ENCODE measurements around the gene AHNAK2.
A peak's percentile ranks its signal among the peaks of the same experiment; 100 is the strongest.

The AHNAK2 gene

GRCh38 chr14:104968153-104968527, 10.0 kb downstream of the AHNAK2 start:
- Histone ChIP-seq H3K9ac (ENCODE audit: low read depth, low read length) (no peak overlapping the region), H3K4me3 (ENCODE audit: low read length) (peak overlapping the region; percentile 43), H3K27me3 (ENCODE audit: insufficient read depth, low read length) (peaks cover 4% of the 10 kb centered on the region; the same call in 1 of the 2 replicates), H3K27ac (ENCODE audit: low read depth, low read length) (no peak overlapping the region), H3K9me3 (ENCODE audit: insufficient read depth, low read depth, low read length) (no peaks in the 10 kb centered on the region), H3K4me1 (ENCODE audit: insufficient read depth, low read length) (peaks cover 23% of the 10 kb centered on the region), H3K36me3 (ENCODE audit: insufficient read depth, low read length) (no peaks in the 10 kb centered on the region)
- WGBS, result 17% methylated on average over 12 of the region's 12 CpGs

- no peak overlapping the region for H3K27ac ChIP-seq (ENCODE audit: low read depth, low read length)
- peaks cover 4% of the 10 kb centered on the region; the same call in 1 of the 2 replicates for H3K27me3 ChIP-seq (ENCODE audit: insufficient read depth, low read length)
- H3K36me3 ChIP-seq (ENCODE audit: insufficient read depth, low read length), result no peaks in the 10 kb centered on the region
- 6% methylated on average over 36 of the region's 36 CpGs for WGBS
- H3K9me3 ChIP-seq (ENCODE audit: insufficient read depth, low read depth, low read length), result no peaks in the 10 kb centered on the region
- peak overlapping the region; percentile 50 for H3K9ac ChIP-seq (ENCODE audit: low read depth, low read length)
- peaks cover 19% of the 10 kb centered on the region for H3K4me1 ChIP-seq (ENCODE audit: insufficient read depth, low read length)
- peak overlapping the region; percentile 43 for H3K4me3 ChIP-seq (ENCODE audit: low read length)
Measured at GRCh38 chr14:104967386-104968152, 10.6 kb downstream of the AHNAK2 start.

GRCh38 chr14:104966981-104967385, 11.2 kb downstream of the AHNAK2 start:
- no peak overlapping the region for H3K9ac ChIP-seq (ENCODE audit: low read depth, low read length)
- no peaks in the 10 kb centered on the region for H3K36me3 ChIP-seq (ENCODE audit: insufficient read depth, low read length)
- no peak overlapping the region; the same call in 1 of the 2 replicates for H3K4me3 ChIP-seq (ENCODE audit: low read length)
- H3K27ac ChIP-seq (ENCODE audit: low read depth, low read length), result no peak overlapping the region
- no peaks in the 10 kb centered on the region for H3K9me3 ChIP-seq (ENCODE audit: insufficient read depth, low read depth, low read length)
- 67% methylated on average over 7 of the region's 8 CpGs for WGBS
- H3K27me3 ChIP-seq (ENCODE audit: insufficient read depth, low read length), result peaks cover 4% of the 10 kb centered on the region; the same call in 1 of the 2 replicates
- peaks cover 19% of the 10 kb centered on the region for H3K4me1 ChIP-seq (ENCODE audit: insufficient read depth, low read length)

GRCh38 chr14:104966261-104966865, 11.8 kb downstream of the AHNAK2 start:
- peaks cover 19% of the 10 kb centered on the region for H3K4me1 ChIP-seq (ENCODE audit: insufficient read depth, low read length)
- no peak overlapping the region for H3K9ac ChIP-seq (ENCODE audit: low read depth, low read length)
- peaks cover 4% of the 10 kb centered on the region; the same call in 1 of the 2 replicates for H3K27me3 ChIP-seq (ENCODE audit: insufficient read depth, low read length)
- H3K4me3 ChIP-seq (ENCODE audit: low read length), result no peak overlapping the region
- no peaks in the 10 kb centered on the region for H3K9me3 ChIP-seq (ENCODE audit: insufficient read depth, low read depth, low read length)
- no peak overlapping the region for H3K27ac ChIP-seq (ENCODE audit: low read depth, low read length)
- 89% methylated on average over 9 of the region's 9 CpGs for WGBS
- no peaks in the 10 kb centered on the region for H3K36me3 ChIP-seq (ENCODE audit: insufficient read depth, low read length)

- no peak overlapping the region for H3K9ac ChIP-seq (ENCODE audit: low read depth, low read length)
- no peaks in the 10 kb centered on the region for H3K9me3 ChIP-seq (ENCODE audit: insufficient read depth, low read depth, low read length)
- no peaks in the 10 kb centered on the region for H3K36me3 ChIP-seq (ENCODE audit: insufficient read depth, low read length)
- 89% methylated on average over 13 of the region's 13 CpGs for WGBS
- H3K4me1 ChIP-seq (ENCODE audit: insufficient read depth, low read length), result peaks cover 19% of the 10 kb centered on the region
- H3K27me3 ChIP-seq (ENCODE audit: insufficient read depth, low read length), result peaks cover 4% of the 10 kb centered on the region; the same call in 1 of the 2 replicates
- H3K27ac ChIP-seq (ENCODE audit: low read depth, low read length), result no peak overlapping the region
- H3K4me3 ChIP-seq (ENCODE audit: low read length), result no peak overlapping the region
Measured at GRCh38 chr14:104965561-104966231, 12.5 kb downstream of the AHNAK2 start.

GRCh38 chr14:104964546-104964945, 13.6 kb downstream of the AHNAK2 start:
- Histone ChIP-seq H3K36me3 (ENCODE audit: insufficient read depth, low read length) (no peaks in the 10 kb centered on the region), H3K4me1 (ENCODE audit: insufficient read depth, low read length) (peaks cover 19% of the 10 kb centered on the region), H3K4me3 (ENCODE audit: low read length) (no peak overlapping the region), H3K9me3 (ENCODE audit: insufficient read depth, low read depth, low read length) (no peaks in the 10 kb centered on the region), H3K27ac (ENCODE audit: low read depth, low read length) (no peak overlapping the region), H3K27me3 (ENCODE audit: insufficient read depth, low read length) (peaks cover 4% of the 10 kb centered on the region; the same call in 1 of the 2 replicates), H3K9ac (ENCODE audit: low read depth, low read length) (no peak overlapping the region)
- WGBS, result 94% methylated on average over 7 of the region's 7 CpGs

- H3K9me3 ChIP-seq (ENCODE audit: insufficient read depth, low read depth, low read length), result no peaks in the 10 kb centered on the region
- no peak overlapping the region for H3K4me3 ChIP-seq (ENCODE audit: low read length)
- H3K27ac ChIP-seq (ENCODE audit: low read depth, low read length), result no peak overlapping the region
- WGBS, result 91% methylated on average over 25 of the region's 25 CpGs
- H3K9ac ChIP-seq (ENCODE audit: low read depth, low read length), result no peak overlapping the region
- no peaks in the 10 kb centered on the region for H3K36me3 ChIP-seq (ENCODE audit: insufficient read depth, low read length)
- no peaks in the 10 kb centered on the region for H3K4me1 ChIP-seq (ENCODE audit: insufficient read depth, low read length)
- H3K27me3 ChIP-seq (ENCODE audit: insufficient read depth, low read length), result no peaks in the 10 kb centered on the region; the same call in 1 of the 2 replicates
Measured at GRCh38 chr14:104957146-104958113, 20.7 kb downstream of the AHNAK2 start.

- Histone ChIP-seq H3K4me1 (ENCODE audit: insufficient read depth, low read length) (no peaks in the 10 kb centered on the region), H3K9me3 (ENCODE audit: insufficient read depth, low read depth, low read length) (no peaks in the 10 kb centered on the region), H3K9ac (ENCODE audit: low read depth, low read length) (no peak overlapping the region), H3K27ac (ENCODE audit: low read depth, low read length) (no peak overlapping the region), H3K4me3 (ENCODE audit: low read length) (no peak overlapping the region), H3K27me3 (ENCODE audit: insufficient read depth, low read length) (no peaks in the 10 kb centered on the region; the same call in 1 of the 2 replicates), H3K36me3 (ENCODE audit: insufficient read depth, low read length) (no peaks in the 10 kb centered on the region)
- 90% methylated on average over 12 of the region's 14 CpGs for WGBS
Measured at GRCh38 chr14:104956290-104956890, 21.8 kb downstream of the AHNAK2 start.

GRCh38 chr14:104955396-104955770, 22.8 kb downstream of the AHNAK2 start:
- no peaks in the 10 kb centered on the region for H3K4me1 ChIP-seq (ENCODE audit: insufficient read depth, low read length)
- no peak overlapping the region for H3K27ac ChIP-seq (ENCODE audit: low read depth, low read length)
- no peaks in the 10 kb centered on the region for H3K9me3 ChIP-seq (ENCODE audit: insufficient read depth, low read depth, low read length)
- no peak overlapping the region for H3K4me3 ChIP-seq (ENCODE audit: low read length)
- no peaks in the 10 kb centered on the region for H3K36me3 ChIP-seq (ENCODE audit: insufficient read depth, low read length)
- H3K27me3 ChIP-seq (ENCODE audit: insufficient read depth, low read length), result no peaks in the 10 kb centered on the region; the same call in 1 of the 2 replicates
- 90% methylated on average over 3 of the region's 3 CpGs for WGBS
- H3K9ac ChIP-seq (ENCODE audit: low read depth, low read length), result no peak overlapping the region

GRCh38 chr14:104954746-104955395, 23.3 kb downstream of the AHNAK2 start:
- no peak overlapping the region for H3K27ac ChIP-seq (ENCODE audit: low read depth, low read length)

More at GRCh38 chr14:104954746-104955395, 23.3 kb downstream of the AHNAK2 start:
- H3K4me3 ChIP-seq (ENCODE audit: low read length), result no peak overlapping the region
- no peaks in the 10 kb centered on the region; the same call in 1 of the 2 replicates for H3K27me3 ChIP-seq (ENCODE audit: insufficient read depth, low read length)
- H3K36me3 ChIP-seq (ENCODE audit: insufficient read depth, low read length), result no peaks in the 10 kb centered on the region
- H3K9me3 ChIP-seq (ENCODE audit: insufficient read depth, low read depth, low read length), result no peaks in the 10 kb centered on the region
- H3K9ac ChIP-seq (ENCODE audit: low read depth, low read length), result no peak overlapping the region
- WGBS, result 93% methylated on average over 13 of the region's 13 CpGs
- no peaks in the 10 kb centered on the region for H3K4me1 ChIP-seq (ENCODE audit: insufficient read depth, low read length)

All from HUES64 (cell line).